Activated effector memory CD4-positive, alpha-beta T cell treated with anti-CD3 and anti-CD28 coated beads, Interleukin-2, amount 50 U/mL, for 16 hours (primary cell): ENCODE data around the gene COL20A1.
A peak's percentile ranks its signal among the peaks of the same experiment; 100 is the strongest.
"Not testable (repeated sequence)": the region's sequence is repeated elsewhere in the genome, so short reads cannot be mapped to it uniquely, and the experiment has no call there.

Source experiments
- DNase-seq: peaks from one replicate; pipeline ENCODE4 v3.0.0-alpha.2; 2020

The COL20A1 gene

GRCh38 chr20:63322146-63322932 is 29.4 kb downstream of the COL20A1 start:
- DNase-seq, result peak; percentile 58

- peak; percentile 36 for DNase-seq
These were observed 29.9 kb downstream of the COL20A1 start for GRCh38 chr20:63322933-63323273.

GRCh38 chr20:63323357-63323981 is 30.5 kb downstream of the COL20A1 start:
- DNase-seq, result peak; percentile 28

GRCh38 chr20:63325021-63325471 is 32.1 kb downstream of the COL20A1 start:
- no peak for DNase-seq

GRCh38 chr20:63325554-63326313 is 32.7 kb downstream of the COL20A1 start:
- DNase-seq, result no peak

- DNase-seq, result no peak
These were observed 33.6 kb downstream of the COL20A1 start for GRCh38 chr20:63326314-63327230.

GRCh38 chr20:63327231-63327745 is 34.3 kb downstream of the COL20A1 start:
- DNase-seq, result no peak

GRCh38 chr20:63328026-63328700 is 35.2 kb downstream of the COL20A1 start:
- no peak for DNase-seq

- no peak for DNase-seq
These were observed 35.8 kb downstream of the COL20A1 start for GRCh38 chr20:63328718-63329275.

- no peak for DNase-seq
These were observed 36.5 kb downstream of the COL20A1 start for GRCh38 chr20:63329331-63330083.

- DNase-seq, result no peak
These were observed 37.2 kb downstream of the COL20A1 start for GRCh38 chr20:63330084-63330760.

- DNase-seq, result no peak
These were observed 38.0 kb downstream of the COL20A1 start for GRCh38 chr20:63330940-63331339.

GRCh38 chr20:63331741-63332400 is 38.9 kb downstream of the COL20A1 start:
- DNase-seq, result no peak

- no peak for DNase-seq
These were observed 39.7 kb downstream of the COL20A1 start for GRCh38 chr20:63332488-63333240.

GRCh38 chr20:63333241-63333836 is 40.4 kb downstream of the COL20A1 start:
- no peak for DNase-seq

GRCh38 chr20:63334356-63334755 is 41.4 kb downstream of the COL20A1 start:
- no peak for DNase-seq

- DNase-seq, result not testable (repeated sequence)
These were observed 42.1 kb downstream of the COL20A1 start for GRCh38 chr20:63335060-63335459.

- no peak for DNase-seq
These were observed 42.7 kb downstream of the COL20A1 start for GRCh38 chr20:63335711-63336110.
